ENCODE results near the gene DCST2.
A peak's percentile ranks its signal among the peaks of the same experiment; 100 is the strongest.
"Not testable (repeated sequence)": the region's sequence is repeated elsewhere in the genome, so short reads cannot be mapped to it uniquely, and the experiment has no call there.

Gene DCST2

DNA sequence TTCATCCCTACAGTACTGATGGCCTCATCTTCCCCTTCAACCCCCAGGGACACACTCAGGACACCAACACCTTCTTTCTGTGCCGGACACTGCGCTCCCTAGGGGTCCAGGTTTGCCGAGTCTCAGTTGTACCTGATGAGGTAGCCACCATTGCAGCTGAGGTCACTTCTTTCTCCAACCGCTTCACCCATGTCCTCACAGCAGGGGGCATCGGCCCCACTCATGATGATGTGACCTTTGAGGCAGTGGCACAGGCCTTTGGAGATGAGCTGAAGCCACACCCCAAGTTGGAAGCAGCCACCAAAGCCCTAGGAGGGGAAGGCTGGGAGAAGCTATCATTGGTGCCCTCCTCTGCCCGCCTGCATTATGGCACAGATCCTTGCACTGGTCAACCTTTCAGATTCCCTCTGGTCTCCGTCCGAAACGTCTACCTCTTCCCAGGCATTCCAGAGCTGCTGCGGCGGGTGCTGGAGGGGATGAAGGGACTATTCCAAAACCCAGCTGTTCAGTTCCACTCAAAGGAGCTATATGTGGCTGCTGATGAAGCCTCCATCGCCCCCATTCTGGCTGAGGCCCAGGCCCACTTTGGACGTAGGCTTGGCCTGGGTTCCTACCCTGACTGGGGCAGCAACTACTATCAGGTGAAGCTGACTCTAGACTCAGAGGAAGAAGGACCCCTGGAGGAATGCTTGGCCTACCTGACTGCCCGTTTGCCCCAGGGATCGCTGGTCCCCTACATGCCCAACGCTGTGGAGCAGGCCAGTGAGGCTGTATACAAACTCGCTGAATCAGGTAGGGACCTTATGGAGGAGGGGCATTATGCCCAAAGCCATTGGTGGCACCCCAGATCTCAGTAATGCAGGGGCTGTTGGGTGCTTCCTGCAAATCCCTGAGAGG lies 45.3 kb downstream of the DCST2 start:
- TF ChIP-seq YY1 (IDR thresholded peaks at IDR 0.05; ENCODE audit: insufficient read depth, insufficient read length), result no peak
- no peak for TF ChIP-seq SUZ12 (IDR thresholded peaks at IDR 0.05; ENCODE audit: extremely low read depth, insufficient read depth, insufficient read length)
- Histone ChIP-seq H3K4me3 (ENCODE audit: insufficient read length, low read depth) (no peak overlapping the region), H3K36me3 (ENCODE audit: insufficient read depth, insufficient read length, low read length) (peaks cover 74% of the 10 kb centered on the region), H3K9me3 (ENCODE audit: insufficient read depth, low read length) (no peaks in the 10 kb centered on the region), H3K4me1 (ENCODE audit: insufficient read depth, insufficient read length) (peaks cover 13% of the 10 kb centered on the region), H3K27me3 (ENCODE audit: insufficient read depth, insufficient read length) (no peaks in the 10 kb centered on the region), H3K9ac (ENCODE audit: insufficient read length, low read depth) (no peak overlapping the region)
- DNase-seq (ENCODE audit: low read depth, low spot score), result no peak

DNA sequence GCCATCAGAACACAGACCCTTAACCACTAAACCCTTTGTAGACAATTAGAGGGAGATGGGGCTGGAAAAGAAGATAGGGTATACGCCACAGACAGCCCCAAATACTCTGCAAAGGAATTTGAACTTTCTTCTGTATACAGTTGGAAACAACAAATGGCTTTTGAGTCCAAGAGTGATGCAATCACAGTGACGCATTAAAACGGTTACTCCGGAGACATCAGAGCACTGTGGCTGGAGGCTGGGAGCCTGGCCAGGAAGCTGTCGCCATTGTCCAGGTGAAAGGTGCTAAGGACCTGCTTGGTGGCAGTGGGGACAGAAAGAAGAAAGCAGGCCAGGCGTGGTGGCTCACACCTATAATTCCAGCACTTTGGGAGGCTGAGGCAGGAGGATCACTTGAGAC lies 46.3 kb downstream of the DCST2 start:
- no peak for DNase-seq (ENCODE audit: low read depth, low spot score)
- peaks cover 65% of the 10 kb centered on the region for H3K36me3 ChIP-seq (ENCODE audit: insufficient read depth, insufficient read length, low read length)
- no peak for TF ChIP-seq SUZ12 (IDR thresholded peaks at IDR 0.05; ENCODE audit: extremely low read depth, insufficient read depth, insufficient read length)
- no peak for TF ChIP-seq YY1 (IDR thresholded peaks at IDR 0.05; ENCODE audit: insufficient read depth, insufficient read length)

GRCh38 chr1:154986736-154987135 lies 46.8 kb downstream of the DCST2 start:
- not testable (repeated sequence) for DNase-seq (ENCODE audit: low read depth, low spot score); H3K4me3 ChIP-seq (ENCODE audit: insufficient read length, low read depth); H3K4me1 ChIP-seq (ENCODE audit: insufficient read depth, insufficient read length); H3K9me3 ChIP-seq (ENCODE audit: insufficient read depth, low read length); H3K27me3 ChIP-seq (ENCODE audit: insufficient read depth, insufficient read length); H3K9ac ChIP-seq (ENCODE audit: insufficient read length, low read depth)
- H3K36me3 ChIP-seq (ENCODE audit: insufficient read depth, insufficient read length, low read length), result peaks cover 64% of the 10 kb centered on the region

More for the DNA sequence above, 46.3 kb downstream of the DCST2 start:
- Histone ChIP-seq H3K27me3 (ENCODE audit: insufficient read depth, insufficient read length) (no peaks in the 10 kb centered on the region), H3K9ac (ENCODE audit: insufficient read length, low read depth) (no peak overlapping the region), H3K4me1 (ENCODE audit: insufficient read depth, insufficient read length) (peaks cover 9% of the 10 kb centered on the region), H3K4me3 (ENCODE audit: insufficient read length, low read depth) (no peak overlapping the region), H3K9me3 (ENCODE audit: insufficient read depth, low read length) (no peaks in the 10 kb centered on the region)

DNA sequence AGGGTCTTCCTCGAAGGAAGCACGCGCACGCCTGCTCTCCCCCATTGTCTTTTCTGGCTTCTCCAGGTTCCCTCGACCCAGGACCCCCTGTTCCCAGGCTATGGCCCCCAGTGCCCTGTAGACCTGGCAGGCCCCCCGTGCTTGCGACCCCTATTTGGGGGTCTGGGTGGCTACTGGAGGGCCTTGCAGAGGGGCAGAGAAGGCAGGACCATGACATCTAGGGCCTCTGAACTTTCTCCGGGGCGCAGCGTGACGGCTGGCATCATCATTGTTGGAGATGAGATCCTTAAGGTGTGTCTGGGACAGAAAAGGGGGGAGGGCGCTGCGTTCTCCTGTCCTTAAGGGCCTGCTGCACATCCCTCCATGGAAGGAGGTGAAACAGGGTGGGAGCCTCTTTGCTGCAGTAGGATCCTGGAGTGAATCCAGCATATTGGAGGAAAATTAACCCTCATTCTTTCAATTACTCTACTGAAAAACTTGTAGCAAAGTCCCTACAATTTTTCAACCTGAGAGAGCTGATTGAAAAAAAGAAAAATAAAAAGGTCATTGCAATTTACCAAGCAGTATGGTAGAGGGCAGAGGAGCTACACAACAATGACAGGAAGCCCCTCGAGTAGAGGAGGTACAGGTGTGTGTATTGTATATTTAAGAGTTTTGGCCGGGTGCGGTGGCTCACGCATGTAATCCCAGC lies 49.7 kb downstream of the DCST2 start:
- Histone ChIP-seq H3K9ac (ENCODE audit: insufficient read length, low read depth) (peak overlapping the region; percentile 98), H3K36me3 (ENCODE audit: insufficient read depth, insufficient read length, low read length) (peaks cover 60% of the 10 kb centered on the region), H3K27me3 (ENCODE audit: insufficient read depth, insufficient read length) (no peaks in the 10 kb centered on the region), H3K9me3 (ENCODE audit: insufficient read depth, low read length) (no peaks in the 10 kb centered on the region), H3K4me1 (ENCODE audit: insufficient read depth, insufficient read length) (peaks cover 9% of the 10 kb centered on the region), H3K4me3 (ENCODE audit: insufficient read length, low read depth) (peak overlapping the region; percentile 93)
- DNase-seq (ENCODE audit: low read depth, low spot score), result no peak
- TF ChIP-seq YY1 (IDR thresholded peaks at IDR 0.05; ENCODE audit: insufficient read depth, insufficient read length) (no peak), ZNF274 (IDR thresholded peaks at IDR 0.05; ENCODE audit: low read depth, low read length) (no peak), SUZ12 (IDR thresholded peaks at IDR 0.05; ENCODE audit: extremely low read depth, insufficient read depth, insufficient read length) (no peak)

DNA sequence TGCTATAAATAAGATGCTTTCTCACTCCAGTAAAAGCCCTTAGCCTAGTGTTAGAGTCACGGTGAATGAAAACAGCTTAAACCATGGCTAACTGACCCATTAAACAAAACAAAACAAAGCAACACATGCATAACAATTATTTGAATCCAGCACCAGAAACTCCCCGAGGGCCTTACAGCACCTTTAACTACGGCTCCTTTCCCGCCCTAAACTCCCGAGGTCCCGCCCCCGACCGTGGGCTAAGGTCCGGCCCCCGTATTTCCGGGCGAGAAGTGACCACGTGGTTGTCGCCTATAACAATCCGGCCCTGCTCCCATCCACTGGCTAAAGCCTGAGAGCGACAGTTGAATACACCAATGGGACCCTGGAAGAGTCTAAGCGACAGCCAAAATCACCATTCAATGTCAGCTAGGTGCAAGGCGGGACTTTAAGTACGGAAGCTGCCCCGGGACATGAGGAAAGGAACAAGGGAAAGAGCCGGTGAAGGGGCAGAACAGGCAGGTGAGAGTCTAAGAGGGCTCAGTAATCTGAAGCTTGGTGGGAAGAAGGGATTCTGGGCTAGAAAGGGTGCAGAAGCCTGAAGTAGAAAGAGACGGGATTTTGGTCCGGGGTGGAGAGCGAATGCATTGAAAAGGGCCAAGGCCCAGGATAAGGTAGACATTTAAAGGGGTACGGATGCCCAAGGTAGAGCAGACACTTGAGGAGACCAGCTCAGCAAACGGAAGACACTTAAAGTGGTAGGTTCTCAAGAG lies 50.5 kb downstream of the DCST2 start, which contains the start of gene FLAD1:
Gene FLAD1, plus strand, starts transcription at position 448 of the 752 bp plus-strand sequence. CDS start 351 bp downstream, outside the sequence.
- Histone ChIP-seq H3K36me3 (ENCODE audit: insufficient read depth, insufficient read length, low read length) (peaks cover 57% of the 10 kb centered on the region), H3K9me3 (ENCODE audit: insufficient read depth, low read length) (no peaks in the 10 kb centered on the region), H3K9ac (ENCODE audit: insufficient read length, low read depth) (peak within 1 kb of the TSS; percentile 98), H3K4me1 (ENCODE audit: insufficient read depth, insufficient read length) (peaks cover 3% of the 10 kb centered on the region), H3K27me3 (ENCODE audit: insufficient read depth, insufficient read length) (no peaks in the 10 kb centered on the region), H3K4me3 (ENCODE audit: insufficient read length, low read depth) (peak within 1 kb of the TSS; percentile 93)
- DNase-seq (ENCODE audit: low read depth, low spot score), result peak; percentile 100
- no peak for TF ChIP-seq YY1 (IDR thresholded peaks at IDR 0.05; ENCODE audit: insufficient read depth, insufficient read length)
- TF ChIP-seq SUZ12 (IDR thresholded peaks at IDR 0.05; ENCODE audit: extremely low read depth, insufficient read depth, insufficient read length), result no peak
- TF ChIP-seq ZNF274 (IDR thresholded peaks at IDR 0.05; ENCODE audit: low read depth, low read length), result no peak

DNA sequence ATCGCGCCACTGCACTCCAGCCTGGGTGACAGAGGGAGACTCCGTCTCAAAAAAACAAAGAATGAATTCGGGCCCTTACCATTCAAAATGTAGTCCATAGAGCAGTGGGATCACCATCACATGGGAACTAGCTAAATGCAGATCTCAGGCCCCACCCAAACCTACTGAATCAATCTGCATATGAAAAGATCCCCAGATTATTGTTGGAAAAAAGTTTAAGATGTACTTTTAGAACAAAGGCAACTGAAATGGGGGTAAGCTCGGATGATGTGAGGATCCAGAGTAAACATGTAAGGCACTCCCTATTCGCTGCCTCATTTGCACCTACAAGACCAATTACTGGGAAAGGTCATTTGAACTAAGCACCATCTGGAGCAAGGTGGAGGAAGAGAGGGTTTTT lies 51.2 kb downstream of the DCST2 start:
- no peak for TF ChIP-seq YY1 (IDR thresholded peaks at IDR 0.05; ENCODE audit: insufficient read depth, insufficient read length)
- TF ChIP-seq SUZ12 (IDR thresholded peaks at IDR 0.05; ENCODE audit: extremely low read depth, insufficient read depth, insufficient read length), result no peak
- TF ChIP-seq ZNF274 (IDR thresholded peaks at IDR 0.05; ENCODE audit: low read depth, low read length), result no peak
- H3K4me1 ChIP-seq (ENCODE audit: insufficient read depth, insufficient read length), result no peaks in the 10 kb centered on the region
- H3K27me3 ChIP-seq (ENCODE audit: insufficient read depth, insufficient read length), result no peaks in the 10 kb centered on the region
- H3K9ac ChIP-seq (ENCODE audit: insufficient read length, low read depth), result peak overlapping the region; percentile 72
- peak overlapping the region; percentile 53 for H3K4me3 ChIP-seq (ENCODE audit: insufficient read length, low read depth)
- DNase-seq (ENCODE audit: low read depth, low spot score), result no peak
- H3K36me3 ChIP-seq (ENCODE audit: insufficient read depth, insufficient read length, low read length), result peaks cover 57% of the 10 kb centered on the region
- no peaks in the 10 kb centered on the region for H3K9me3 ChIP-seq (ENCODE audit: insufficient read depth, low read length)

- Histone ChIP-seq H3K27me3 (ENCODE audit: insufficient read depth, insufficient read length) (no peaks in the 10 kb centered on the region), H3K4me1 (ENCODE audit: insufficient read depth, insufficient read length) (peaks cover 3% of the 10 kb centered on the region), H3K36me3 (ENCODE audit: insufficient read depth, insufficient read length, low read length) (peaks cover 47% of the 10 kb centered on the region), H3K9ac (ENCODE audit: insufficient read length, low read depth) (no peak overlapping the region), H3K4me3 (ENCODE audit: insufficient read length, low read depth) (no peak overlapping the region), H3K9me3 (ENCODE audit: insufficient read depth, low read length) (no peaks in the 10 kb centered on the region)
- TF ChIP-seq YY1 (IDR thresholded peaks at IDR 0.05; ENCODE audit: insufficient read depth, insufficient read length) (no peak), SUZ12 (IDR thresholded peaks at IDR 0.05; ENCODE audit: extremely low read depth, insufficient read depth, insufficient read length) (no peak), ZNF274 (IDR thresholded peaks at IDR 0.05; ENCODE audit: low read depth, low read length) (no peak)
- DNase-seq (ENCODE audit: low read depth, low spot score), result no peak
Measured at GRCh38 chr1:154978360-154978759, 55.2 kb downstream of the DCST2 start.

- not testable (repeated sequence) for H3K9ac ChIP-seq (ENCODE audit: insufficient read length, low read depth); DNase-seq (ENCODE audit: low read depth, low spot score); H3K4me1 ChIP-seq (ENCODE audit: insufficient read depth, insufficient read length); H3K4me3 ChIP-seq (ENCODE audit: insufficient read length, low read depth); H3K27me3 ChIP-seq (ENCODE audit: insufficient read depth, insufficient read length); H3K9me3 ChIP-seq (ENCODE audit: insufficient read depth, low read length)
- peaks cover 47% of the 10 kb centered on the region for H3K36me3 ChIP-seq (ENCODE audit: insufficient read depth, insufficient read length, low read length)
Measured at GRCh38 chr1:154977762-154978161, 55.8 kb downstream of the DCST2 start.
